ENCODE results near the gene ZNF384. TPM values are rescaled to one million over a fixed set of nuclear protein-coding genes. Genes with fewer than 3 reads are reported as not detected.

The ZNF384 gene
- polyA plus RNA-seq, 3 donors, result 87.2 to 99.6 (median 91.3) TPM

- DNase-seq (ENCODE audit: extremely low read depth in 1 of 11, low read depth in 9 of 11, low spot score in 4 of 11), result no peak
Measured at GRCh38 chr12:6703631-6704030, 14.5 kb upstream of the ZNF384 start.

GRCh38 chr12:6701078-6701768, 12.0 kb upstream of the ZNF384 start:
- no peak for DNase-seq (ENCODE audit: extremely low read depth in 1 of 11, low read depth in 9 of 11, low spot score in 4 of 11)

GRCh38 chr12:6700646-6701051, 11.5 kb upstream of the ZNF384 start, which contains the start of gene PIANP:
Gene PIANP, minus strand, starts transcription at chr12:6700815. Its CDS starts 2,754 bp downstream, at chr12:6698061.
- peak in 5 of 11 donors; percentile 57 to 68 (median 67) for DNase-seq (ENCODE audit: extremely low read depth in 1 of 11, low read depth in 9 of 11, low spot score in 4 of 11)

- peak in 1 of 11 donors; percentile 22 for DNase-seq (ENCODE audit: extremely low read depth in 1 of 11, low read depth in 9 of 11, low spot score in 4 of 11)
Measured at GRCh38 chr12:6699989-6700645, 10.9 kb upstream of the ZNF384 start.

GRCh38 chr12:6699259-6699988, 10.2 kb upstream of the ZNF384 start:
- no peak for DNase-seq (ENCODE audit: extremely low read depth in 1 of 11, low read depth in 9 of 11, low spot score in 4 of 11)

- DNase-seq (ENCODE audit: extremely low read depth in 1 of 11, low read depth in 9 of 11, low spot score in 4 of 11), result no peak
Measured at GRCh38 chr12:6698352-6699046, 9.3 kb upstream of the ZNF384 start.

GRCh38 chr12:6697584-6698351, 8.6 kb upstream of the ZNF384 start:
- DNase-seq (ENCODE audit: extremely low read depth in 1 of 11, low read depth in 9 of 11, low spot score in 4 of 11), result peak in 3 of 11 donors; percentile 22 to 50 (median 31)

GRCh38 chr12:6696690-6697583, 7.8 kb upstream of the ZNF384 start:
- peak in 1 of 11 donors; percentile 12 for DNase-seq (ENCODE audit: extremely low read depth in 1 of 11, low read depth in 9 of 11, low spot score in 4 of 11)

- DNase-seq (ENCODE audit: extremely low read depth in 1 of 11, low read depth in 9 of 11, low spot score in 4 of 11), result no peak
Measured at GRCh38 chr12:6695313-6696045, 6.3 kb upstream of the ZNF384 start.

GRCh38 chr12:6694701-6695100, 5.5 kb upstream of the ZNF384 start:
- no peak for DNase-seq (ENCODE audit: extremely low read depth in 1 of 11, low read depth in 9 of 11, low spot score in 4 of 11)

GRCh38 chr12:6693832-6694355, 4.7 kb upstream of the ZNF384 start:
- DNase-seq (ENCODE audit: extremely low read depth in 1 of 11, low read depth in 9 of 11, low spot score in 4 of 11), result no peak

GRCh38 chr12:6692888-6693287, 3.7 kb upstream of the ZNF384 start:
- DNase-seq (ENCODE audit: extremely low read depth in 1 of 11, low read depth in 9 of 11, low spot score in 4 of 11), result no peak

GRCh38 chr12:6691473-6691872, 2.3 kb upstream of the ZNF384 start:
- no peak for DNase-seq (ENCODE audit: extremely low read depth in 1 of 11, low read depth in 9 of 11, low spot score in 4 of 11)

- peak in 2 of 11 donors; percentile 49 to 88 for DNase-seq (ENCODE audit: extremely low read depth in 1 of 11, low read depth in 9 of 11, low spot score in 4 of 11)
Measured at GRCh38 chr12:6688543-6688998, 604 bp downstream of the ZNF384 start.

- no peak for DNase-seq (ENCODE audit: extremely low read depth in 1 of 11, low read depth in 9 of 11, low spot score in 4 of 11)
Measured at GRCh38 chr12:6685814-6686213, 3.4 kb downstream of the ZNF384 start.

- DNase-seq (ENCODE audit: extremely low read depth in 1 of 11, low read depth in 9 of 11, low spot score in 4 of 11), result no peak
Measured at GRCh38 chr12:6684609-6685008, 4.6 kb downstream of the ZNF384 start.

GRCh38 chr12:6676962-6677361, 12.2 kb downstream of the ZNF384 start:
- no peak for DNase-seq (ENCODE audit: extremely low read depth in 1 of 11, low read depth in 9 of 11, low spot score in 4 of 11)
